Prostate gland (tissue), 2 donors: ENCODE data around the gene WDR45. TPM values are rescaled to one million over a fixed set of nuclear protein-coding genes. Genes with fewer than 3 reads are reported as not detected.

ENCODE experiments used
- DNase-seq: peaks from one replicate; pipeline ENCODE4 v3.0.0-alpha.2; 2019; ENCODE audit warnings: low spot score
- H3K27ac ChIP-seq, 2 donors: fragments of 200-600 bp; sonication (generic); 2 replicates each; pipeline ENCODE4 v1.5.1; 2017 to 2019
- H3K27me3 ChIP-seq: fragments of 200-600 bp; sonication (generic); replicated peaks from 2 replicates; pipeline ENCODE4 v1.5.1; 2019; ENCODE audit not compliant: insufficient read depth
- H3K36me3 ChIP-seq, 2 donors: fragments of 200-600 bp; sonication (generic); 1 replicate in 1 of 2; 2 replicates in 1 of 2; pipeline versions ENCODE4 v1.5.1 to v1.8.1; 2017 to 2019
- H3K4me1 ChIP-seq: fragments of 200-600 bp; sonication (generic); replicated peaks from 2 replicates; pipeline ENCODE4 v1.5.1; 2019
- H3K4me3 ChIP-seq, 2 donors: fragments of 200-600 bp; sonication (generic); 2 replicates each; pipeline ENCODE4 v1.5.1; 2017 to 2019
- H3K9me3 ChIP-seq: fragments of 200-600 bp; sonication (generic); 2 replicates; pipeline ENCODE4 v1.5.1; 2017
- POLR2A ChIP-seq: fragments of 450-650 bp; IDR thresholded peaks from one replicate; pipeline ENCODE4 v1.6.1; 2016; ENCODE audit warnings: antibody characterized with exemption, mild to moderate bottlenecking
- POLR2AphosphoS5 ChIP-seq: sonication (generic); formaldehyde crosslinking; IDR thresholded peaks from one replicate; pipeline ENCODE4 v1.6.1; 2017; ENCODE audit warnings: antibody characterized with exemption
- WGBS: methylation state at CpG from one replicate; pipeline ENCODE4 v1.1.5; 2018; 5-methylcytosine and 5-hydroxymethylcytosine counted together
- intact Hi-C: fragments of 100-400 bp; cut with DNase I; formaldehyde crosslinking; loops from one replicate; pipeline ENCODE4 v1.14.2; 2022
- total RNA-seq, 2 donors: library from RNA; depleted of rRNA; stranded (reverse); fragments of >200 nt; gene quantifications; one replicate each; pipeline ENCODE4 v1.1.0, GENCODE V29; 2016
- TF ChIP-seq, protein P1 (sequence below), 4 experiments: fragments of 200-600 bp in 2 of 4; fragments of 450-650 bp in 2 of 4; sonication (generic) in 2 of 4; IDR thresholded peaks; 1 replicate in 3 of 4; 2 replicates in 1 of 4; pipeline ENCODE4 v1.5.1; 2016 to 2019; ENCODE audit warnings: antibody characterized with exemption in 4 of 4, mild to moderate bottlenecking in 2 of 4, moderate library complexity in 2 of 4

Gene WDR45
- total RNA-seq, 2 donors from 2014 or later, result 67.8 to 93.6 TPM

- no peaks in the 10 kb centered on the region for H3K27me3 ChIP-seq
- H3K9me3 ChIP-seq, result no peaks in the 10 kb centered on the region
- intact Hi-C loops, result no loop called here
- DNase-seq, result no peak
- TF ChIP-seq POLR2AphosphoS5 (no peak), POLR2A (no peak)
- TF ChIP-seq, protein P1, sequence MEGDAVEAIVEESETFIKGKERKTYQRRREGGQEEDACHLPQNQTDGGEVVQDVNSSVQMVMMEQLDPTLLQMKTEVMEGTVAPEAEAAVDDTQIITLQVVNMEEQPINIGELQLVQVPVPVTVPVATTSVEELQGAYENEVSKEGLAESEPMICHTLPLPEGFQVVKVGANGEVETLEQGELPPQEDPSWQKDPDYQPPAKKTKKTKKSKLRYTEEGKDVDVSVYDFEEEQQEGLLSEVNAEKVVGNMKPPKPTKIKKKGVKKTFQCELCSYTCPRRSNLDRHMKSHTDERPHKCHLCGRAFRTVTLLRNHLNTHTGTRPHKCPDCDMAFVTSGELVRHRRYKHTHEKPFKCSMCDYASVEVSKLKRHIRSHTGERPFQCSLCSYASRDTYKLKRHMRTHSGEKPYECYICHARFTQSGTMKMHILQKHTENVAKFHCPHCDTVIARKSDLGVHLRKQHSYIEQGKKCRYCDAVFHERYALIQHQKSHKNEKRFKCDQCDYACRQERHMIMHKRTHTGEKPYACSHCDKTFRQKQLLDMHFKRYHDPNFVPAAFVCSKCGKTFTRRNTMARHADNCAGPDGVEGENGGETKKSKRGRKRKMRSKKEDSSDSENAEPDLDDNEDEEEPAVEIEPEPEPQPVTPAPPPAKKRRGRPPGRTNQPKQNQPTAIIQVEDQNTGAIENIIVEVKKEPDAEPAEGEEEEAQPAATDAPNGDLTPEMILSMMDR (IDR thresholded peaks at IDR 0.05), result no peak
- H3K4me1 ChIP-seq, result no peaks in the 10 kb centered on the region
- WGBS, result 63% methylated on average over 4 of the region's 4 CpGs
- no peaks in the 10 kb centered on the region for H3K36me3 ChIP-seq
- no peak overlapping the region for H3K27ac ChIP-seq
- H3K4me3 ChIP-seq, result no peak overlapping the region
Observed at GRCh38 chrX:49082271-49082871, 2.7 kb upstream of the WDR45 start.

DNA sequence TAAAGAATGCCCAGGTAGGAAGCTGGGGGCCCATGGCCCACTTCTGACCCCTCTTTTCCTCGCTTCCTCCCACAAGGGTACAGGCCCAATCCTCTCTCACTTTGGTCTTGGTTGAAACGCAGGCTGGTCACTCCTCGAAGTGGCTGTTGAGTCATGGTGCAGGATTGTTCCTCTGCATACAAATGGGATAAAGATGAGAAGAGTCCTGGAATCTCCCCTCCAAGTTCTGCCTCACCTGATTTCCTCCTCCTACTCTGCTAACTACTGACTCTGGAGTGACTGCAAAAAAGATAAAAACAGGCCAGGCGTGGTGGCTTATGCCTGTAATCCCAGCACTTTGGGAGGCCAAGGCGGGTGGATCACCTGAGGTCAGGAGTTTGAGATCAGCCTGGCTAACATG lies 1.7 kb downstream of the WDR45 start:
- no peaks in the 10 kb centered on the region for H3K27me3 ChIP-seq
- WGBS, result 77% methylated on average over 5 of the region's 5 CpGs
- no peak overlapping the region for H3K27ac ChIP-seq
- no peaks in the 10 kb centered on the region for H3K9me3 ChIP-seq
- H3K36me3 ChIP-seq, result no peaks in the 10 kb centered on the region
- H3K4me1 ChIP-seq, result no peaks in the 10 kb centered on the region
- TF ChIP-seq, protein P1 (IDR thresholded peaks at IDR 0.05), result no peak
- TF ChIP-seq POLR2A (no peak), POLR2AphosphoS5 (no peak)
- H3K4me3 ChIP-seq, result no peak overlapping the region
- intact Hi-C loops, result no loop called here
- no peak for DNase-seq

GRCh38 chrX:49075347-49075746 lies 4.3 kb downstream of the WDR45 start:
- Histone ChIP-seq H3K36me3 (no peaks in the 10 kb centered on the region), H3K27ac (no peak overlapping the region), H3K4me3 (no peak overlapping the region), H3K9me3 (no peaks in the 10 kb centered on the region), H3K4me1 (no peaks in the 10 kb centered on the region), H3K27me3 (no peaks in the 10 kb centered on the region)
- 78% methylated on average over 13 of the region's 13 CpGs for WGBS
- no peak for DNase-seq
- intact Hi-C loops, result no loop called here
- TF ChIP-seq, protein P1 (IDR thresholded peaks at IDR 0.05), result no peak
- TF ChIP-seq POLR2A, result no peak
- TF ChIP-seq POLR2AphosphoS5, result no peak

- Histone ChIP-seq H3K4me1 (no peaks in the 10 kb centered on the region), H3K27me3 (no peaks in the 10 kb centered on the region), H3K27ac (peak within 1 kb of the TSS; percentile 42 to 58), H3K4me3 (peak within 1 kb of the TSS; percentile 31 to 34), H3K9me3 (no peaks in the 10 kb centered on the region), H3K36me3 (no peaks in the 10 kb centered on the region)
- TF ChIP-seq, protein P1 (IDR thresholded peaks at IDR 0.05), result peak in 1 of 4 experiments; percentile 40
- TF ChIP-seq POLR2A (peak; percentile 57), POLR2AphosphoS5 (peak; percentile 96)
- intact Hi-C loops, result no loop called here
- peak; percentile 91 for DNase-seq
- 2% methylated on average over 25 of the region's 61 CpGs for WGBS
Observed at GRCh38 chrX:49073601-49074575, 5.8 kb downstream of the WDR45 start, which contains the start of gene PRAF2. Gene PRAF2 (minus strand): TSS chrX:49074002. CDS start chrX:49073987, 15 bp downstream.
